Stimulated activated CD8-positive, alpha-beta memory T cell treated with anti-CD3 and anti-CD28 coated beads, Interleukin-7, amount 100 ng/mL, for 24 hours (primary cell): Measurements from ENCODE around the gene MYNN.
"Not testable (repeated sequence)": the region's sequence is repeated elsewhere in the genome, so short reads cannot be mapped to it uniquely, and the experiment has no call there.

Experiments
- DNase-seq: peaks from one replicate; pipeline ENCODE4 v3.0.0-alpha.2; 2020; ENCODE audit warnings: low read depth

MYNN gene

DNA sequence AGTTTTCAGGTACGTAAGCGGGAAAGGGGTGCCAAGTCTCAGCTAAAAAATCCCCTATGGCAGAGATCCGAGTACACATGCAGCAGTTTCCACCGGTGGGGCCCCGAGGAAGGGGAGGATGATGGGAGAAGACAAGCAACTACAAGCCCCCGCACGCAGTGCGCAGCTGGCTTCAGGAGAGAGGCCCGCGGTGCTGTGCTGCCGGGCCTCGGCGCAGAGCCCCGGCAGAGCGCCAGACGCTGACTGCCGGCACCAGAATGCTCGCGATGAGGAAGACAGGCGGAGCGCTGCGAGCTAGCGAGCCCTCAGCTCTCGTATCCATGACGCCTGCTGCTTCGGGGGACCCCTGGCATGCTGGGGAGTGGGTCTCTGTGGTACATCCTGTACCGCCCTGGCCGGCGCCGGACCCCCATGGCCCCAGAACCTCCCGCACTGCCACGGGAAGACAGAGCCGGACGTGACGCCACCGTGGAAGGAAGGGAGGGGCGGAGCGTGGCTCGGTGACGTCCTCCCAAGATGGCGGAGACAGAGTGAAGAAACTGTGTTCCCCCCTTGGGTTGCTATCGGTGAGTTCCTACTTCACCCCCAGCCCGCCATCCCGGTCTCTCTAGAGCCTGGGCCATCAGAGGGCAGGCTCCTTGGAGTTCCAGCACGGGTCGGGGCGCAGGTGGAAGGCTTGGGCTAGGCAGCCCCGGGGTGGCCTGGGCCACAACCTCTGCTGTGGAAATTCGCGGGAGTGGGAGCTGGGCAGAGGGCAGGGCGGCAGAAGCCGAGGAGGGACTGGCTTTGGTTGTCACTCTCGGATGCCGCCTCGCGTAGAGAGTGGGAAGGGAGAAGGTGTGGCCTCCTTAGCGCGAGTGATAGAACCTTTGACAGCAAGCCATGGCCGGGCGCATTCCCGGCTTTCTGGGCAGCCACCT, at the start of gene MYNN:
Gene MYNN (plus strand): TSS at position 500 of the 920 bp plus-strand sequence. CDS start 900 bp downstream, outside the sequence.
- DNase-seq, result peak; percentile 89

DNA sequence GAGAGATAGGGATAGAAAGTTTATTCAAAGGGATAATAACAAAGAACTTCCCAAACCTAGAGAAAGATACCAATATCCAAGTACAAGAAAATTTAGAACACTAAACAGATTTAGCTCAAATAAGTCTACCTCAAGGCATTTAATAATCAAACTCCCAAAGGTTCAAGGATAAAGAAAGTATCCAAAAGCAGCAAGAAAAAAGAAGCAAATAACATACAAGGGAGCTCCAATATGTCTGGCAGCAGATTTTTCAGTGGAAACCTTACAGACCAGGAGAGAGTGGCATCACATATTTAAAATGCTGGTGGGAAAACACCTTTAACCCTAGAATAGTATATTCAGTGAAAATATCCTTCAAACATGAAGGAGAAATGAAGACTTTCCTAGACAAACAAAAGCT, 41.3 kb upstream of the MYNN start:
- not testable (repeated sequence) for DNase-seq

- DNase-seq, result no peak
These were observed 34.1 kb upstream of the MYNN start for GRCh38 chr3:169739067-169739466.

DNA sequence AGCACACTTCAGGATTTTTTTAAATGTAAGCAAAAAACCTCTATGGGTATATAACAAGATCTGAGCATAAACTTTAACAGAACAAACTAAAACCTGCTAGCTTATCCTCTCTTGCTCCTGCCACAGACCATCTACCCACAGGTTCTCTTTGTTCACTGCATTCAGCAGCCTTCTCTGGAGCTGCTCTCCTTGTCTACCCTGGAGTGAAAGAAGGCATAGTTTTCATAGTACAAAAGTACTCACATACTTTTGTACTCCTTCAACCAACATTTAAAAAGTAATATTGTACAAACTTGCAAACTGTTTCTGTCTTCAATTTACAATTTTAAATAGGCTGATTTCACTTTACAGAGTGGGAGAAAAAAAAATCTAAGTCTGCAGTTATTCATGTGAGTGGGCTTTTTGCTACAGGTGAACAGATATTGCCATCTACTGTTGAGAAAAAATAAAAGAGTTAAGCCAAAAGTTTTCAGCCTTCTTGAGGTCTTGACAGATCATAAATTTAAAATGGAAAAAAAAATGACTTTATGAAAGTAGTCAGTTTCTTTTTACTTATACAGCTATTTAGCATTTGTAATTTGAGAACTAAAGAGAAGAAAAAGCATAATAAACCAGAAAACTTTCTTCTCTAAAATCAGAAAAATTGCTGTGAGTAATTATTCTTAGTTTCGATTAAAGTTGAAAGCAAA, 28.7 kb upstream of the MYNN start:
- DNase-seq, result no peak

DNA sequence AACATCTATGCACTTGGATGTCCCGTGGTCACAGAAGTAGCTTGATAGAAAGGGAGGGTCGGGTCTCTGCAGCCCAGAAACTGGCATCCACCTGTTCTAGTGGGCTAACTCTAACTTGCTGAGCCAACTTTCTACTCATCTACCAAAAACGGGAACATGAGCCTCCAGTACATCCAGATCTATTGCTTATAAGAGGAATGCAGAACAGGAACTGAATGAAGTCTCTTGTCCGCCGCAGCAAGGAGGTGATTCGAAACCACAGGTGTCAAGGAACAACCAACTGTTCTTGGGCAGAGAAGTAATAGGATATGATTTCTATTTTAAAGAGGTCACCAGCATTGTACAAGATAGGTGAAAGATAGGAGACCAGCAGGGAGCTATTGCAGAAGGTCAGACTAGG, 26.3 kb upstream of the MYNN start:
- DNase-seq, result no peak

GRCh38 chr3:169748670-169749069, 24.5 kb upstream of the MYNN start:
- no peak for DNase-seq

- DNase-seq, result no peak
These were observed 22.5 kb upstream of the MYNN start for GRCh38 chr3:169750665-169751064.

- DNase-seq, result no peak
These were observed 21.3 kb upstream of the MYNN start for GRCh38 chr3:169751875-169752274.

DNA sequence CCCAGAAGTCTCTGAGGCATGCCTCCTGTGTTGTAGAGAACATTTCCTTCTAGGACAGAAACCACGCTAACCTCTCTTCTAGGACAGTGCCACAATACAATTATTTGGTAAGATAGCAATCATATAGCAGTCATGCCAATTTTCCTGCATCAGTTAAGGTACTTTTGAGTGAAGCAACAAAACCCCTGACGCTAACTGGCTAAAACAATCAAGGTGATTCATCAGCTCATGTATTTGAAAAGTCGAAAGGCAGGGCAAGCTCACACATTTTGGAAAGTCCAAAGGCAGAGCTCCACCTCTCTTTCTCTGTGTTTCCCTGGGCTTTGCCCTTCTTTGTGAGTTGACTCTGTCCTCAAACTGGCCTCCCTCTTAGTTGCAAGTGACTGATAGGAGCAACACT, 18.5 kb upstream of the MYNN start:
- DNase-seq, result no peak

DNA sequence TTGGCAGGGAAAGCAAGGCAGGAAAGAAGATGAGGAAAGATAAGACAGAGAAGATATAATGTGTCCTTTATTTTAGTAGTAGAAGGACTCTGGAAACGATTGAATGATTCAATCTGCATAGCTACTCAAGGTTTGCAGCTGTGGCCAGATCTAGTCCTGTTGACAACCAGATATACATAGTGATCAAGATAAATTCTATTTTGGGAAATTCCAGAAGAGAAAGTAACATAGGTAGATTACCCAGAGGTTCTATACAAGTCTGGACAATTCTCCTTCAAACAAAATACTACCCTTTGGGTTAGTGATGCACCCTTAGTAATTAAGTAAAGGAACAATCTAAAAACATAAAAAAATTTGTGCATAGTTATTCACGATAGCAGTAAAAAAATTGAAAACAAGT, 17.7 kb upstream of the MYNN start:
- DNase-seq, result no peak

DNA sequence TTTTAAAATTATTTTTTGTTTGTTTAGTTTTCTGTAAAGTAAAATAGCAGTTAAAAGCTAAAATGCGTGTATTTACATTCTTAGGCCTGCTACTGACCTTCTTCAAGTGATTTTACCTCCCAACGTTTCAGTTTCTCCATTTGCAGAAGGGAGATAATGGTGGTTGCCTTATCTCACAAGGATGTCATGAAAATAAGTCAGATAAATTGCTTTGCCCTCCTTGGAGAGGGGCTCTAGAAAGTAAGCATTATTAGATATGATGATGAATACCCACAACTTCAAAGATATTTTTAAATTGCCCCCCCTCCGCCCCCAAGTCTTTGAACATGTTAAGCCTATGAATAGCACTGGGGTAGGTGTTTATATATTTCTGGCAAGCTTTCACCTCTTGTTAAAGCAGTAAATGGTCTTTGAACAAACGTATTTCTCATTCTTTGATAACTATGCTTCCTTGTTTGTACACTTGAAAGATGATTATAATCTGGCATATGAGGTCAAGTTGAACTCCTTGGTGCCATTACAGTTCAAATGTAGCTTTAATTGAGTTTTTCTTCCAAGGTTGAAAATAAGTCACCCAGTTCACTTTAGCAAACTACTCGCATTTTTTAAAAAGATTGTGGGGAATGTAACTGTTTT, 14.7 kb upstream of the MYNN start:
- DNase-seq, result no peak

DNA sequence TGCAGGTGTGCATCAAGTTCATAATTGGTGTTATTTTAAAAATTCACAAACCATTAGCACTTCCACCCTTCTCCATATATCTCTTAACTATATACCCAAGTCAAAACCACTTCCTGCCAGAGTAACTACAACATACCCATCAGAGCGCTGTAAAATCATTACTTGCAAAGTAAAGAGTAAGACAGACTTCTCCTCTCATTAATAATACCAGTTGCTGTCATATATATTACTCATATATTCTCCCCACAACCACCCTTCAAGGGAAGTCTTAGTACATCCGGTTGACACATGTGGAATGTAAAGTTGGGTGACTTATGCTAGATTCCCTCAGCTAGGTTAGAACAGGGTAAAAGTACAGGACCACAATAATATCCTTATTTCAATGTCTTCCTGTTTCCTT, 13.9 kb upstream of the MYNN start:
- DNase-seq, result no peak

GRCh38 chr3:169760479-169760878, 12.7 kb upstream of the MYNN start:
- DNase-seq, result no peak

DNA sequence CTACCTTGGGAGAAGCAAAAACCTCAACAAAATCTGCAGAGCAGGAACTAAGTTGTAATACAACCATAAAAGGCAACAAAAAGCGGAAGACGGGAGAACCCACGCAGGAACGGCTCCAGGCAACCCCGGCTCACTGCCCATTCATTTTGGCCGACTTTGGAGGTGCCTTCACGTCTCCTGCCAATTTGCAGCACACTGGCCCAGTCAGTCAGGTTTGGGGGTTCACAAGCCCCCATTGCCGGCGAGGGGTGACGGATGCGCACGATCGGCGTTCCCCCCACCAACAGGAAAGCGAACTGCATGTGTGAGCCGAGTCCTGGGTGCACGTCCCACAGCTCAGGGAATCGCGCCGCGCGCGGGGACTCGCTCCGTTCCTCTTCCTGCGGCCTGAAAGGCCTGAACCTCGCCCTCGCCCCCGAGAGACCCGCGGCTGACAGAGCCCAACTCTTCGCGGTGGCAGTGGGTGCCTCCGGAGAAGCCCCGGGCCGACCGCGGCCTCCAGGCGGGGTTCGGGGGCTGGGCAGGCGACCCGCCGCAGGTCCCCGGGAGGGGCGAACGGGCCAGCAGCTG, 8.8 kb upstream of the MYNN start:
- peak; percentile 26 for DNase-seq

GRCh38 chr3:169764882-169765612, 8.1 kb upstream of the MYNN start, which contains the start of gene TERC:
Gene TERC, minus strand, starts transcription at chr3:169765060.
- peak; percentile 79 for DNase-seq

- peak; percentile 28 for DNase-seq
These were observed 3.7 kb upstream of the MYNN start, which contains the start of gene ACTRT3 for GRCh38 chr3:169769287-169770181. Gene ACTRT3, minus strand, starts transcription at chr3:169769561. Its CDS starts 41 bp downstream, at chr3:169769520.

GRCh38 chr3:169771497-169772304, 1.5 kb upstream of the MYNN start:
- DNase-seq, result peak; percentile 15

- peak; percentile 41 for DNase-seq
These were observed 795 bp upstream of the MYNN start for GRCh38 chr3:169772305-169772896.

DNA sequence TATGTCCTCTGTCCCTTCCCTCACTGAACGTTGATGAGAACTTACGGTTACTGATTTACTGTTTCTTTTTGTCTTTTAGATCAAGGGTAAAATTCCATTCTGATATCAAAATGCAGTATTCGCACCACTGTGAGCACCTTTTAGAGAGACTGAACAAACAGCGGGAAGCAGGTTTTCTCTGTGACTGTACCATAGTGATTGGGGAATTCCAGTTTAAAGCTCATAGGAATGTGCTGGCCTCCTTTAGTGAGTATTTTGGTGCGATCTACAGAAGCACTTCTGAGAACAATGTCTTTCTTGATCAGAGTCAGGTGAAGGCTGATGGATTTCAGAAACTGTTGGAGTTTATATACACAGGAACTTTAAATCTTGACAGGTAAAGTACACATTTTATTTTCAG, 990 bp downstream of the MYNN start:
- DNase-seq, result no peak
